H9 (cell line): ENCODE data around the gene CLEC18C. TPM values are rescaled to one million over a fixed set of nuclear protein-coding genes. Genes with fewer than 3 reads are reported as not detected.
A peak's percentile ranks its signal among the peaks of the same experiment; 100 is the strongest.

Source experiments
- DNase-seq: peaks from one replicate; pipeline ENCODE4 v3.0.0-alpha.2; 2017
- H2AFZ ChIP-seq: one replicate; pipeline ENCODE4 v1.6.1; 2013; ENCODE audit warnings: mild to moderate bottlenecking, low read length, control low read depth, moderate library complexity
- H2AK5ac ChIP-seq: 2 replicates; pipeline ENCODE4 v1.6.1; 2013; ENCODE audit warnings: low read length, control low read depth, mixed read lengths; ENCODE audit not compliant: insufficient read length
- H2BK120ac ChIP-seq: one replicate; pipeline ENCODE4 v1.6.1; 2013; ENCODE audit warnings: low read depth, mild to moderate bottlenecking, low read length, control low read depth, inconsistent platforms; ENCODE audit not compliant: poor library complexity, severe bottlenecking
- H2BK12ac ChIP-seq: 2 replicates; pipeline ENCODE4 v1.6.1; 2013; ENCODE audit warnings: low read length, control low read depth, mixed read lengths, low read depth; ENCODE audit not compliant: insufficient read length
- H2BK15ac ChIP-seq: 2 replicates; pipeline ENCODE4 v1.6.1; 2013; ENCODE audit warnings: low read depth, low read length, control low read depth
- H2BK20ac ChIP-seq: one replicate; pipeline ENCODE4 v1.6.1; 2013; ENCODE audit warnings: low read depth, mild to moderate bottlenecking, low read length, control low read depth, inconsistent platforms; ENCODE audit not compliant: poor library complexity, severe bottlenecking
- H2BK5ac ChIP-seq: 2 replicates; pipeline ENCODE4 v1.6.1; 2013; ENCODE audit warnings: low read length, control low read depth, mixed read lengths; ENCODE audit not compliant: insufficient read length
- H3K14ac ChIP-seq: 2 replicates; pipeline ENCODE4 v1.6.1; 2013; ENCODE audit warnings: low read length, control low read depth; ENCODE audit not compliant: insufficient read depth
- H3K18ac ChIP-seq: 2 replicates; pipeline ENCODE4 v1.6.1; 2013; ENCODE audit warnings: low read depth, mild to moderate bottlenecking, mixed read lengths, low read length, control low read depth; ENCODE audit not compliant: insufficient read length
- H3K23ac ChIP-seq: 2 replicates; pipeline ENCODE4 v1.6.1; 2013; ENCODE audit warnings: low read length, control low read depth, mixed read lengths, low read depth; ENCODE audit not compliant: insufficient read length
- H3K23me2 ChIP-seq: 2 replicates; pipeline ENCODE4 v1.6.1; 2013; ENCODE audit warnings: low read depth, mild to moderate bottlenecking, mixed read lengths, low read length, control low read depth; ENCODE audit not compliant: insufficient read length, poor library complexity, severe bottlenecking
- H3K27ac ChIP-seq: 2 replicates; pipeline ENCODE4 v1.5.1; 2013; ENCODE audit warnings: low read length, control low read depth, mixed read lengths, low read depth; ENCODE audit not compliant: insufficient read length
- H3K27me3 ChIP-seq: 2 replicates; pipeline ENCODE4 v1.6.1; 2013; ENCODE audit warnings: low read length, control low read depth, inconsistent platforms; ENCODE audit not compliant: insufficient read depth
- H3K4ac ChIP-seq: 2 replicates; pipeline ENCODE4 v1.6.1; 2013; ENCODE audit warnings: low read depth, mild to moderate bottlenecking, control low read depth, inconsistent platforms, low read length, moderate library complexity
- H3K4me1 ChIP-seq: 2 replicates; pipeline ENCODE4 v1.6.1; 2013; ENCODE audit warnings: low read length, control low read depth, inconsistent platforms; ENCODE audit not compliant: insufficient read depth
- H3K4me2 ChIP-seq: 2 replicates; pipeline ENCODE4 v1.6.1; 2013; ENCODE audit warnings: low read length, control low read depth, mixed read lengths; ENCODE audit not compliant: insufficient read length, insufficient read depth
- H3K56ac ChIP-seq: 2 replicates; pipeline ENCODE4 v1.6.1; 2013; ENCODE audit warnings: low read depth, mild to moderate bottlenecking, mixed read lengths, low read length, control low read depth; ENCODE audit not compliant: insufficient read length
- H3K79me1 ChIP-seq: 2 replicates; pipeline ENCODE4 v1.6.1; 2013; ENCODE audit warnings: low read depth, mild to moderate bottlenecking, moderate library complexity, low read length, control low read depth, inconsistent platforms; ENCODE audit not compliant: insufficient read depth, poor library complexity, severe bottlenecking
- H3K79me2 ChIP-seq: 2 replicates; pipeline ENCODE4 v1.6.1; 2013; ENCODE audit warnings: low read length, control low read depth, inconsistent platforms; ENCODE audit not compliant: insufficient read depth
- H3K9ac ChIP-seq: 2 replicates; pipeline ENCODE4 v1.6.1; 2013; ENCODE audit warnings: low read length, control low read depth, mixed read lengths; ENCODE audit not compliant: insufficient read length; ENCODE audit errors: extremely low read depth
- H3K9me3 ChIP-seq: one replicate; pipeline ENCODE4 v1.6.1; 2013; ENCODE audit warnings: low read depth, low read length, inconsistent platforms; ENCODE audit not compliant: control insufficient read depth
- H3T11ph ChIP-seq: one replicate; pipeline ENCODE4 v1.6.1; 2013; ENCODE audit warnings: mild to moderate bottlenecking, low read length, control low read depth, inconsistent platforms
- H4K20me1 ChIP-seq: one replicate; pipeline ENCODE4 v1.6.1; 2013; ENCODE audit not compliant: control insufficient read depth, insufficient read length, insufficient read depth
- H4K5ac ChIP-seq: 2 replicates; pipeline ENCODE4 v1.6.1; 2013; ENCODE audit warnings: low read depth, mild to moderate bottlenecking, mixed read lengths, low read length, control low read depth; ENCODE audit not compliant: insufficient read length
- H4K8ac ChIP-seq: replicated peaks from 2 replicates; pipeline ENCODE4 v1.6.1; 2013; ENCODE audit warnings: low read length, control low read depth, mixed read lengths, low read depth; ENCODE audit not compliant: insufficient read length
- H4K91ac ChIP-seq: 2 replicates; pipeline ENCODE4 v1.6.1; 2013; ENCODE audit warnings: low read depth, mild to moderate bottlenecking, moderate library complexity, mixed read lengths, low read length, control low read depth; ENCODE audit not compliant: insufficient read length
- H3K27ac Mint-ChIP-seq, 3 experiments: 2 replicates in 2 of 3; 3 replicates in 1 of 3; pipeline ENCODE4 v1.8.0; 2020 to 2021; ENCODE audit warnings: mixed read lengths in 3 of 3, mild to moderate bottlenecking in 1 of 3, moderate library complexity in 1 of 3
- H3K27me3 Mint-ChIP-seq: 2 replicates; pipeline ENCODE4 v1.8.0; 2021; ENCODE audit warnings: low read depth, mild to moderate bottlenecking, moderate library complexity, mixed read lengths
- H3K36me3 Mint-ChIP-seq, 3 experiments: 2 replicates in 2 of 3; 3 replicates in 1 of 3; pipeline ENCODE4 v1.8.0; 2020 to 2021; ENCODE audit warnings: low read depth in 3 of 3, mixed read lengths in 3 of 3; ENCODE audit not compliant: insufficient read depth in 1 of 3
- H3K4me1 Mint-ChIP-seq, 2 experiments: 2 replicates each; pipeline ENCODE4 v1.8.0; 2020; ENCODE audit warnings: mixed read lengths in 2 of 2
- H3K4me3 Mint-ChIP-seq, 2 experiments: 2 replicates in 1 of 2; 3 replicates in 1 of 2; pipeline ENCODE4 v1.8.0; 2020 to 2021; ENCODE audit warnings: mild to moderate bottlenecking in 2 of 2, mixed read lengths in 2 of 2, moderate library complexity in 1 of 2
- H3K9me3 Mint-ChIP-seq, 2 experiments: 2 replicates in 1 of 2; 3 replicates in 1 of 2; pipeline ENCODE4 v1.8.0; 2020; ENCODE audit warnings: mild to moderate bottlenecking in 2 of 2, mixed read lengths in 2 of 2, moderate library complexity in 1 of 2
- WGBS: extraction: QIAGEN DNeasy Blood & Tissue Kit; methylation state at CpG from one replicate; pipeline ENCODE4 v1.1.7; 2013; ENCODE audit warnings: missing lambda C conversion rate, low lambda C conversion rate, mixed read lengths; ENCODE audit not compliant: insufficient read length; ENCODE audit errors: extremely low coverage; 5-methylcytosine and 5-hydroxymethylcytosine counted together
- total RNA-seq: library from RNA; stranded (reverse); gene quantifications from 2 replicates; pipeline ENCODE4 v1.2.1, GENCODE V29; 2021
- TF ChIP-seq, protein P1 (sequence below): fragments of 200-600 bp; sonication (generic); conservative IDR thresholded peaks from 3 replicates; pipeline ENCODE4 v1.8.0; 2021; ENCODE audit warnings: antibody characterized with exemption, mild to moderate bottlenecking

The CLEC18C gene
- total RNA-seq, 1 experiment from 2014 or later = 0.11 TPM

DNA sequence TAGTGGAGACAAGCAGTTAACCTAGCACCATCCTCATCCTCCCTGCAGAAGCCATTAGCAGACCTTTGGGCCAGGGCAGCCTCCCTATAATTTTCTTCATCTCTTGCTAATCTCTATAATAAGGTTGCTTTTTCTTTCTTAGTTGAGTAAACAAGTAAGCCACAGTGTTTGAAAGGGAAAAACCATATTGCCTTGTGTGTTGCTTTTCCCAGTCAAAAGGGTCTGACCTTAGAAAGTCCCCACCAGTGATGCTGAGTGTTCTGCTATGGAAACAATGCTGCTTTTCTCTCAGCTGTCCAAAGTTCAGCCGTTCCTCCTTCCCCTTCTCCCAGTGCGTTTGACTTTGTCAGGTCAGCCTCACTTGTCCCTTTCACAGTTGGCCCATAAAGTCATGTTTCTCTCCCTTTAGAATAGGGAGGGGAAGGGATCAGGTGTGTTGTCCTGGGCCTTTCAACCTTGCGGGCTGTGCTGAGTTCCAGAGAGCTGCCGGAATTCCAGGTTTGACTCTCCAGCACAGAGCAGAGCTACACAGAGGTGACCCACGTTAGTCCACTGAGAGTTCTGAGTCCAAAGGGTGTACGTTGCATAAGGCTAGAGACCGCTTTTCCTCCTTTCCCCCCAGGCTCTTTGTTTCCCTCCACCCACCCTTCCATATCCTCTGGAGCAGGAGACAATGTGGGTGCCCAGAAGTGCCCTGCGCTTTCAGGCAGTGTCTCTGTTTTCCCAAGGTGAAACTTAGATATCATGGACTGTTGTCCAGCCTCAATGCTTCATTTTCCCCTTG is 15.9 kb upstream of the CLEC18C start:
- Mint-ChIP-seq H3K4me1 (no peaks in the 10 kb centered on the region), H3K9me3 (no peaks in the 10 kb centered on the region), H3K27ac (peak overlapping the region in 1 of 3 experiments; percentile 51; a peak in 3 of 7 replicates), H3K4me3 (no peak overlapping the region), H3K27me3 (no peaks in the 10 kb centered on the region), H3K36me3 (peaks cover 24 to 32% (median 32%) of the 10 kb centered on the region in 3 experiments; a peak in 6 of 7 replicates)
- Histone ChIP-seq H3K9me3 (no peaks in the 10 kb centered on the region), H3K27ac (no peak overlapping the region), H3K27me3 (no peaks in the 10 kb centered on the region), H3T11ph (no peak overlapping the region), H3K4me2 (no peak overlapping the region), H2BK20ac (no peak overlapping the region), H3K18ac (no peak overlapping the region), H3K79me2 (no peaks in the 10 kb centered on the region), H2AK5ac (no peak overlapping the region), H4K91ac (no peak overlapping the region), H2BK5ac (no peak overlapping the region), H2BK15ac (no peak overlapping the region), H3K9ac (no peak overlapping the region), H3K56ac (no peak overlapping the region), H4K5ac (no peak overlapping the region), H3K4ac (no peak overlapping the region), H2BK120ac (no peak overlapping the region), H2BK12ac (no peak overlapping the region), H2AFZ (no peak overlapping the region), H3K23ac (no peak overlapping the region), H3K79me1 (no peaks in the 10 kb centered on the region), H3K14ac (no peak overlapping the region), H4K20me1 (no peaks in the 10 kb centered on the region), H4K8ac (no peak overlapping the region), H3K23me2 (peaks cover 2% of the 10 kb centered on the region), H3K4me1 (no peaks in the 10 kb centered on the region)
- WGBS = no CpG with 5 or more reads among the region's 8 CpGs
- DNase-seq = no peak
- TF ChIP-seq, protein P1, sequence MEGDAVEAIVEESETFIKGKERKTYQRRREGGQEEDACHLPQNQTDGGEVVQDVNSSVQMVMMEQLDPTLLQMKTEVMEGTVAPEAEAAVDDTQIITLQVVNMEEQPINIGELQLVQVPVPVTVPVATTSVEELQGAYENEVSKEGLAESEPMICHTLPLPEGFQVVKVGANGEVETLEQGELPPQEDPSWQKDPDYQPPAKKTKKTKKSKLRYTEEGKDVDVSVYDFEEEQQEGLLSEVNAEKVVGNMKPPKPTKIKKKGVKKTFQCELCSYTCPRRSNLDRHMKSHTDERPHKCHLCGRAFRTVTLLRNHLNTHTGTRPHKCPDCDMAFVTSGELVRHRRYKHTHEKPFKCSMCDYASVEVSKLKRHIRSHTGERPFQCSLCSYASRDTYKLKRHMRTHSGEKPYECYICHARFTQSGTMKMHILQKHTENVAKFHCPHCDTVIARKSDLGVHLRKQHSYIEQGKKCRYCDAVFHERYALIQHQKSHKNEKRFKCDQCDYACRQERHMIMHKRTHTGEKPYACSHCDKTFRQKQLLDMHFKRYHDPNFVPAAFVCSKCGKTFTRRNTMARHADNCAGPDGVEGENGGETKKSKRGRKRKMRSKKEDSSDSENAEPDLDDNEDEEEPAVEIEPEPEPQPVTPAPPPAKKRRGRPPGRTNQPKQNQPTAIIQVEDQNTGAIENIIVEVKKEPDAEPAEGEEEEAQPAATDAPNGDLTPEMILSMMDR = no peak
